MCF 10A (cell line): ENCODE measurements around the gene NANOS3. TPM values are rescaled to one million over a fixed set of nuclear protein-coding genes. Genes with fewer than 3 reads are reported as not detected.
A peak's percentile ranks its signal among the peaks of the same experiment; 100 is the strongest.

ENCODE experiments used
- BruUV-seq: library from RNA; stranded (reverse); fragments of 400-500 nt; replicated peaks from 2 replicates; lab custom pipeline; 2021; lab: Mats Ljungman, UMichigan
- CTCF ChIA-PET: fragments of 300-600 bp; sonication (Branson Sonifier 250); formaldehyde crosslinking; extraction: SDS; loops from one replicate; lab custom pipeline; 2021; ENCODE audit warnings: antibody characterized with exemption, inconsistent platforms; lab: Yijun Ruan, JAX
- POLR2A ChIA-PET: fragments of 300-600, 350-650 bp; sonication (Branson Sonifier 250); formaldehyde crosslinking; extraction: SDS; loops from one replicate; lab custom pipeline; 2020; ENCODE audit warnings: antibody characterized with exemption, inconsistent platforms; lab: Yijun Ruan, JAX
- DNase-seq: peaks from one replicate; pipeline ENCODE4 v3.0.0-alpha.2; 2018; ENCODE audit not compliant: unreplicated experiment
- H3K27ac Mint-ChIP-seq: one replicate; pipeline ENCODE4 v1.8.0; 2022; ENCODE audit warnings: mild to moderate bottlenecking, low read depth, mixed read lengths; ENCODE audit not compliant: unreplicated experiment
- H3K27me3 Mint-ChIP-seq: one replicate; pipeline ENCODE4 v1.8.0; 2022; ENCODE audit warnings: mixed read lengths; ENCODE audit not compliant: insufficient read depth, unreplicated experiment
- H3K36me3 Mint-ChIP-seq: one replicate; pipeline ENCODE4 v1.8.0; 2022; ENCODE audit warnings: mild to moderate bottlenecking, moderate library complexity, mixed read lengths; ENCODE audit not compliant: insufficient read depth, unreplicated experiment
- H3K4me1 Mint-ChIP-seq: one replicate; pipeline ENCODE4 v1.8.0; 2022; ENCODE audit warnings: mixed read lengths; ENCODE audit not compliant: insufficient read depth, unreplicated experiment
- H3K4me3 Mint-ChIP-seq: one replicate; pipeline ENCODE4 v1.8.0; 2022; ENCODE audit warnings: mild to moderate bottlenecking, moderate library complexity, mixed read lengths; ENCODE audit not compliant: unreplicated experiment
- H3K9me3 Mint-ChIP-seq: one replicate; pipeline ENCODE4 v1.8.0; 2022; ENCODE audit warnings: mixed read lengths; ENCODE audit not compliant: unreplicated experiment
- CTCF ChIP-seq: fragments of 200-600 bp; IDR thresholded peaks from one replicate; pipeline ENCODE4 v1.8.0; 2022; ENCODE audit warnings: antibody characterized with exemption, mild to moderate bottlenecking; ENCODE audit not compliant: unreplicated experiment
- intact Hi-C: fragments of 100-400 bp; cut with micrococcal nuclease; formaldehyde crosslinking; loops from 2 replicates; pipeline ENCODE4 v1.14.1; 2022
- microRNA-seq: library from miRNA; unstranded; fragments of <30 nt; microRNA quantifications from one replicate; pipeline ENCODE4 v1.2.0, GENCODE V29; 2022
- total RNA-seq: library from RNA; stranded (reverse); gene quantifications from 2 replicates; pipeline ENCODE4 v1.2.3, GENCODE V29; 2022

NANOS3 gene
- total RNA-seq, 1 experiment from 2014 or later, result not detected

GRCh38 chr19:13926010-13926409 lies 49.1 kb downstream of the NANOS3 start:
- no TSS peak for BruUV-seq
- DNase-seq, result no peak
- CTCF ChIA-PET, result interaction anchor here (0.6 kb wide), 1 partner anchor 97 kb away, joined by 3 read pairs; no protein-coding TSS in a partner anchor
- POLR2A ChIA-PET, result interaction anchor here (0.7 to 0.9 kb wide), 2 partner anchors 17 to 1200 kb away, joined by 3 read pairs; a partner anchor contains a TSS
- no peak for TF ChIP-seq CTCF
- no peaks in the 10 kb centered on the region for H3K9me3 Mint-ChIP-seq
- no peak overlapping the region for H3K4me3 Mint-ChIP-seq
- no peaks in the 10 kb centered on the region for H3K27me3 Mint-ChIP-seq
- H3K27ac Mint-ChIP-seq, result no peak overlapping the region
- H3K36me3 Mint-ChIP-seq, result peaks cover 59% of the 10 kb centered on the region
- no peaks in the 10 kb centered on the region for H3K4me1 Mint-ChIP-seq
- intact Hi-C loops, result no loop called here

GRCh38 chr19:13926715-13927114 lies 49.8 kb downstream of the NANOS3 start:
- no peaks in the 10 kb centered on the region for H3K4me1 Mint-ChIP-seq
- H3K36me3 Mint-ChIP-seq, result peaks cover 52% of the 10 kb centered on the region
- H3K4me3 Mint-ChIP-seq, result no peak overlapping the region
- POLR2A ChIA-PET, result no interaction called here
- no peak for DNase-seq
- intact Hi-C loops, result no loop called here
- no TSS peak for BruUV-seq
- CTCF ChIA-PET, result no interaction called here
- no peaks in the 10 kb centered on the region for H3K9me3 Mint-ChIP-seq
- TF ChIP-seq CTCF, result no peak
- H3K27ac Mint-ChIP-seq, result no peak overlapping the region
- no peaks in the 10 kb centered on the region for H3K27me3 Mint-ChIP-seq

GRCh38 chr19:13929340-13929739 lies 52.4 kb downstream of the NANOS3 start:
- DNase-seq, result no peak
- no peak overlapping the region for H3K4me3 Mint-ChIP-seq
- no peaks in the 10 kb centered on the region for H3K9me3 Mint-ChIP-seq
- no peaks in the 10 kb centered on the region for H3K27me3 Mint-ChIP-seq
- BruUV-seq, result no TSS peak
- ChIA-PET CTCF (interaction anchor here (1.1 kb wide), 1 partner anchor 93 kb away, joined by 4 read pairs; no protein-coding TSS in a partner anchor), POLR2A (no interaction called here)
- no peak for TF ChIP-seq CTCF
- H3K36me3 Mint-ChIP-seq, result peaks cover 35% of the 10 kb centered on the region
- no peaks in the 10 kb centered on the region for H3K4me1 Mint-ChIP-seq
- no peak overlapping the region for H3K27ac Mint-ChIP-seq
- intact Hi-C loops, result no loop called here

- POLR2A ChIA-PET, result no interaction called here
- Mint-ChIP-seq H3K27ac (no peak overlapping the region), H3K9me3 (no peaks in the 10 kb centered on the region), H3K4me3 (no peak overlapping the region), H3K27me3 (no peaks in the 10 kb centered on the region), H3K4me1 (no peaks in the 10 kb centered on the region), H3K36me3 (peaks cover 30% of the 10 kb centered on the region)
- no TSS peak for BruUV-seq
- CTCF ChIA-PET, result no interaction called here
- no peak for TF ChIP-seq CTCF
- intact Hi-C loops, result no loop called here
- DNase-seq, result no peak
Observed at GRCh38 chr19:13929956-13930355, 53.0 kb downstream of the NANOS3 start.

Small RNA genes lying within 50 kb of the gene (microRNA-seq; reads per million reads assigned to microRNA genes)
- gene MIR181C (26.6 reads per million, percentile 61 among the genes with 10 or more reads in this experiment), gene MIR181D (37.3 reads per million, percentile 66 among the genes with 10 or more reads in this experiment)

Other genes with a start within 250 kb of the NANOS3 start
- 24.8 and 27.0 TPM in 2 replicates for gene MRI1, start 112.6 kb upstream of the NANOS3 start, total RNA-seq
- 89.0 and 101 TPM in 2 replicates for gene C19orf53, start 102.7 kb upstream of the NANOS3 start, total RNA-seq
- 9.2 and 9.4 TPM in 2 replicates for gene ZSWIM4, start 81.7 kb upstream of the NANOS3 start, total RNA-seq
- gene BRME1, start 29.0 kb downstream of the NANOS3 start, total RNA-seq, result 0.75 and 1.8 TPM in 2 replicates
- gene CC2D1A, start 29.1 kb downstream of the NANOS3 start, total RNA-seq, result 36.7 and 37.1 TPM in 2 replicates
- gene PODNL1, start 61.3 kb downstream of the NANOS3 start, total RNA-seq, result 0.25 and 0.51 TPM in 2 replicates
- gene DCAF15, start 75.4 kb downstream of the NANOS3 start, total RNA-seq, result 17.6 and 19.3 TPM in 2 replicates
- 16.8 and 17.7 TPM in 2 replicates for gene RFX1, start 129.2 kb downstream of the NANOS3 start, total RNA-seq
- not detected in 2 replicates for gene RLN3, start 151.0 kb downstream of the NANOS3 start, total RNA-seq
- 1.7 and 2.7 TPM in 2 replicates for gene IL27RA, start 154.6 kb downstream of the NANOS3 start, total RNA-seq
- gene PALM3, start 184.9 kb downstream of the NANOS3 start, total RNA-seq, result not detected in 2 replicates
- 0.32 and 0.54 TPM in 2 replicates for gene MISP3, start 195.7 kb downstream of the NANOS3 start, total RNA-seq
- gene C19orf67, start 208.6 kb downstream of the NANOS3 start, total RNA-seq, result not detected in 2 replicates
- 12.9 and 19.8 TPM in 2 replicates for gene SAMD1, start 213.6 kb downstream of the NANOS3 start, total RNA-seq
- 44.7 and 49.8 TPM in 2 replicates for gene PRKACA, start 240.6 kb downstream of the NANOS3 start, total RNA-seq